Keratinocyte (primary cell): ENCODE data around the gene TRMT112. TPM values are rescaled to one million over a fixed set of nuclear protein-coding genes. Genes with fewer than 3 reads are reported as not detected.

Source experiments
- DNase-seq: peaks from one replicate; pipeline ENCODE4 v3.0.0-alpha.2; 2011; ENCODE audit warnings: low read depth, missing footprints, low spot score
- FAIRE-seq: peaks from 2 replicates; lab custom pipeline; 2011; peaks lifted over from hg19 to GRCh38; lab: Jason Lieb, UNC
- H2AFZ ChIP-seq: 2 replicates; pipeline ENCODE4 v1.6.0; 2012; ENCODE audit warnings: low read length, control low read depth, inconsistent platforms; ENCODE audit not compliant: control insufficient read depth
- H3K27ac ChIP-seq: 2 replicates; pipeline ENCODE4 v1.5.1; 2011; ENCODE audit warnings: low read length; ENCODE audit not compliant: control insufficient read depth, insufficient read depth
- H3K27me3 ChIP-seq: 3 replicates; pipeline ENCODE4 v1.6.0; 2011; ENCODE audit warnings: low read length; ENCODE audit not compliant: control insufficient read depth, insufficient read depth; ENCODE audit errors: extremely low read depth
- H3K36me3 ChIP-seq, 2 experiments: 2 replicates in 1 of 2; 3 replicates in 1 of 2; pipeline ENCODE4 v1.5.1; 2011; ENCODE audit warnings: low read length in 2 of 2, mild to moderate bottlenecking in 1 of 2; ENCODE audit not compliant: control insufficient read depth in 2 of 2, insufficient read depth in 2 of 2; ENCODE audit errors: extremely low read depth in 1 of 2
- H3K4me1 ChIP-seq: 3 replicates; pipeline ENCODE4 v1.5.1; 2011; ENCODE audit warnings: low read length; ENCODE audit not compliant: control insufficient read depth, insufficient read depth; ENCODE audit errors: extremely low read depth
- H3K4me2 ChIP-seq: 3 replicates; pipeline ENCODE4 v1.6.0; 2011; ENCODE audit warnings: low read depth, low read length; ENCODE audit not compliant: control insufficient read depth, insufficient read depth; ENCODE audit errors: extremely low read depth
- H3K4me3 ChIP-seq, 3 experiments: fragments of 200-600 bp in 1 of 3; sonication (generic) in 1 of 3; 2 replicates in 2 of 3; 3 replicates in 1 of 3; pipeline ENCODE4 v1.5.1; 2011 to 2016; ENCODE audit warnings: low read length in 3 of 3, mild to moderate bottlenecking in 3 of 3, control low read depth in 2 of 3, inconsistent platforms in 1 of 3, low read depth in 1 of 3, mixed read lengths in 1 of 3, mixed run types in 1 of 3, moderate library complexity in 1 of 3; ENCODE audit not compliant: control insufficient read depth in 2 of 3, insufficient read depth in 2 of 3; ENCODE audit errors: extremely low read depth in 1 of 3
- H3K79me2 ChIP-seq: 2 replicates; pipeline ENCODE4 v1.6.0; 2012; ENCODE audit warnings: low read length; ENCODE audit not compliant: control insufficient read depth, insufficient read depth
- H3K9ac ChIP-seq: 3 replicates; pipeline ENCODE4 v1.6.0; 2011; ENCODE audit warnings: low read length; ENCODE audit not compliant: control insufficient read depth, insufficient read depth; ENCODE audit errors: extremely low read depth
- H3K9me1 ChIP-seq: 3 replicates; pipeline ENCODE4 v1.6.0; 2011; ENCODE audit warnings: low read length; ENCODE audit not compliant: control insufficient read depth, insufficient read depth; ENCODE audit errors: extremely low read depth
- H3K9me3 ChIP-seq: 2 replicates; pipeline ENCODE4 v1.5.1; 2012; ENCODE audit warnings: low read depth, low read length; ENCODE audit not compliant: control insufficient read depth
- H4K20me1 ChIP-seq: 3 replicates; pipeline ENCODE4 v1.6.0; 2011; ENCODE audit warnings: low read length; ENCODE audit not compliant: control insufficient read depth, insufficient read depth; ENCODE audit errors: extremely low read depth
- CTCF ChIP-seq, 3 experiments: IDR thresholded peaks in 1 of 3; conservative IDR thresholded peaks in 1 of 3; optimal IDR thresholded peaks in 1 of 3; 2 replicates in 2 of 3; 3 replicates in 1 of 3; pipeline versions ENCODE3 to v1.5.1; 2011; ENCODE audit warnings: low read length in 3 of 3, mild to moderate bottlenecking in 3 of 3, moderate library complexity in 2 of 3, control low read depth in 1 of 3, inconsistent platforms in 1 of 3; ENCODE audit not compliant: insufficient read depth in 2 of 3; ENCODE audit errors: extremely low read depth in 1 of 3
- EZH2 ChIP-seq: IDR thresholded peaks from one replicate; pipeline ENCODE4 v1.6.1; 2012; ENCODE audit warnings: inconsistent platforms, mild to moderate bottlenecking, low read length, moderate library complexity
- dilution Hi-C: fragments of 300-500 bp; cut with MboI; formaldehyde crosslinking; loops from one replicate; pipeline ENCODE4 v1.7.0; 2020; ENCODE audit warnings: low sequenced_read_pairs; ENCODE audit not compliant: extremely low pct_ligation_motif_present
- polyA plus RNA-seq, 5 experiments: library from polyadenylated mRNA; depleted of rRNA in 3 of 5; stranded (reverse) in 3 of 5; stranded (forward) in 1 of 5; unstranded in 1 of 5; fragments of >200 nt; gene quantifications; 1 replicate in 1 of 5; 2 replicates in 3 of 5; 3 replicates in 1 of 5; pipeline versions ENCODE4 v1.2.1 to v1.2.3, GENCODE V29; 2011 to 2012; ENCODE audit warnings: missing spikeins in 2 of 5, low read depth in 1 of 5, low replicate concordance in 1 of 5

Gene TRMT112
- polyA plus RNA-seq, 1 donor (not counting 4 experiments of a cell fraction or from before 2014, with no cell fraction given), result 408 TPM

- H3K9ac ChIP-seq, result no peak overlapping the region
- H3K4me1 ChIP-seq, result peaks cover 14% of the 10 kb centered on the region
- DNase-seq (no peak), FAIRE-seq (no peak)
- peaks cover 11% of the 10 kb centered on the region for H3K79me2 ChIP-seq
- no peaks in the 10 kb centered on the region for H4K20me1 ChIP-seq
- no peaks in the 10 kb centered on the region for H3K9me3 ChIP-seq
- dilution Hi-C loops, result no loop called here
- H3K27ac ChIP-seq, result no peak overlapping the region
- no peak overlapping the region for H2AFZ ChIP-seq
- no peaks in the 10 kb centered on the region for H3K9me1 ChIP-seq
- TF ChIP-seq EZH2, result no peak
- no peak for TF ChIP-seq CTCF (optimal IDR thresholded peaks at IDR 0.05 in 1 of 3, IDR thresholded peaks at IDR 0.05 in 1 of 3, conservative IDR thresholded peaks at IDR 0.05 in 1 of 3; ENCODE audit: extremely low read depth in 1 of 3, insufficient read depth in 2 of 3, low read length in 3 of 3)
- H3K4me3 ChIP-seq, result no peak overlapping the region
- H3K27me3 ChIP-seq, result peaks cover 23% of the 10 kb centered on the region
- H3K36me3 ChIP-seq, result peaks cover 4 to 5% of the 10 kb centered on the region in 2 experiments
- H3K4me2 ChIP-seq, result no peak overlapping the region
Measured at GRCh38 chr11:64287676-64288352, 29.5 kb downstream of the TRMT112 start.

GRCh38 chr11:64286801-64287159 lies 30.6 kb downstream of the TRMT112 start:
- no peaks in the 10 kb centered on the region for H3K9me3 ChIP-seq
- H3K4me2 ChIP-seq, result peak overlapping the region; percentile 98
- TF ChIP-seq CTCF (optimal IDR thresholded peaks at IDR 0.05 in 1 of 3, IDR thresholded peaks at IDR 0.05 in 1 of 3, conservative IDR thresholded peaks at IDR 0.05 in 1 of 3; ENCODE audit: extremely low read depth in 1 of 3, insufficient read depth in 2 of 3, low read length in 3 of 3), result peak in 1 of 3 experiments; percentile 4
- no peak for TF ChIP-seq EZH2
- DNase-seq (no peak), FAIRE-seq (no peak)
- H3K27ac ChIP-seq, result no peak overlapping the region
- H3K27me3 ChIP-seq, result peaks cover 13% of the 10 kb centered on the region
- no peak overlapping the region for H3K9ac ChIP-seq
- peaks cover 11% of the 10 kb centered on the region for H3K79me2 ChIP-seq
- H3K36me3 ChIP-seq, result peaks cover 8 to 10% of the 10 kb centered on the region in 2 experiments
- H4K20me1 ChIP-seq, result no peaks in the 10 kb centered on the region
- no peak overlapping the region for H3K4me3 ChIP-seq
- no peaks in the 10 kb centered on the region for H3K9me1 ChIP-seq
- dilution Hi-C loops, result no loop called here
- no peak overlapping the region for H2AFZ ChIP-seq
- peaks cover 11% of the 10 kb centered on the region for H3K4me1 ChIP-seq
